Liver (tissue), 3 donors: ENCODE measurements around the gene STARD3.

Source experiments
- CTCF ChIP-seq: fragments of 150-350 bp; IDR thresholded peaks from 2 replicates; pipeline ENCODE4 v1.5.1; 2017; ENCODE audit warnings: improper control_type of control experiment, low read depth, low read length; ENCODE audit not compliant: missing input control
- MAX ChIP-seq: IDR thresholded peaks from 2 replicates; pipeline ENCODE4 v1.6.1; 2016; ENCODE audit warnings: antibody characterized with exemption
- RAD21 ChIP-seq, 2 donors: IDR thresholded peaks; 2 replicates each; pipeline ENCODE4 v1.6.1; 2016; ENCODE audit warnings: antibody characterized with exemption in 2 of 2, mild to moderate bottlenecking in 2 of 2
- REST ChIP-seq: IDR thresholded peaks from 2 replicates; pipeline ENCODE4 v1.6.1; 2016; ENCODE audit warnings: antibody characterized with exemption, mild to moderate bottlenecking
- SP1 ChIP-seq: IDR thresholded peaks from 2 replicates; pipeline ENCODE4 v1.6.1; 2018; ENCODE audit warnings: antibody characterized with exemption, mild to moderate bottlenecking
- TAF1 ChIP-seq: conservative IDR thresholded peaks from 2 replicates; pipeline ENCODE4 v1.6.1; 2016; ENCODE audit warnings: antibody characterized with exemption, mild to moderate bottlenecking
- donor health status: healthy.
- donor health status: healthy.

GRCh38 chr17:39703913-39704312, 67.0 kb downstream of the STARD3 start:
- TF ChIP-seq TAF1 (no peak), CTCF (no peak), MAX (no peak), REST (no peak), RAD21 (IDR thresholded peaks at IDR 0.05) (no peak), SP1 (no peak)
